ENCODE data around the gene TCAP.

TCAP gene

DNA sequence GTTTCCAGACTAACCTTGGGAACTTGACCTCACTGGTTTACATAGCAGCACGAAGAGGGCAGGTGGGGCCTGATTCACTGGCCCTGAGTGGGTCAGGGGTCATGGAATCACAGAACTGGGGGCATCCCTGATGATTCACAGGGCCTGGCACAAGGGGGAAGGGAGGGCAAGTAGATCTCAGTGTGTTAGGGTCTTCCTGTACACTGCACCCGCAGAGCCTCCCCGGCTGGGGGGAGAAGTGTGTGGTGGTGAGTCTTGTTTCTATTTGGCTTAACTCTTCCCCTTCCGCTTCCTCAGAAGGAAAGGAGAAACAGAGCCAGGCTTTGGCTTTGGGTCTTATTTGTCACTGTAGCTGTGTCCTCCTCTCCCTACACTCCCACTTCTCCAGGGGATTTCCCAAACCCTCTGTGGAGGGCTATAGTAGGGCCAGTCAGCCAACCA lies 24.5 kb upstream of the TCAP start:
- in situ Hi-C loops (cut with MboI; ENCODE audit: low pct_unique_long_range_greater_than_20kb, low sequenced_read_pairs, unreplicated experiment): no loop called here
- no peak for TF ChIP-seq CTCF (IDR thresholded peaks at IDR 0.05; ENCODE audit: extremely low read depth, insufficient read depth, missing control alignments)
- DNase-seq (ENCODE audit: low spot score): no peak

- DNase-seq (ENCODE audit: low spot score): no peak
- TF ChIP-seq CTCF (IDR thresholded peaks at IDR 0.05; ENCODE audit: extremely low read depth, insufficient read depth, missing control alignments): no peak
- in situ Hi-C loops (cut with MboI; ENCODE audit: low pct_unique_long_range_greater_than_20kb, low sequenced_read_pairs, unreplicated experiment): no loop called here
Measured at GRCh38 chr17:39641097-39641496, 24.1 kb upstream of the TCAP start.

- no peak for DNase-seq (ENCODE audit: low spot score)
- in situ Hi-C loops (cut with MboI; ENCODE audit: low pct_unique_long_range_greater_than_20kb, low sequenced_read_pairs, unreplicated experiment): no loop called here
Measured at GRCh38 chr17:39641883-39642282, 23.3 kb upstream of the TCAP start.

DNA sequence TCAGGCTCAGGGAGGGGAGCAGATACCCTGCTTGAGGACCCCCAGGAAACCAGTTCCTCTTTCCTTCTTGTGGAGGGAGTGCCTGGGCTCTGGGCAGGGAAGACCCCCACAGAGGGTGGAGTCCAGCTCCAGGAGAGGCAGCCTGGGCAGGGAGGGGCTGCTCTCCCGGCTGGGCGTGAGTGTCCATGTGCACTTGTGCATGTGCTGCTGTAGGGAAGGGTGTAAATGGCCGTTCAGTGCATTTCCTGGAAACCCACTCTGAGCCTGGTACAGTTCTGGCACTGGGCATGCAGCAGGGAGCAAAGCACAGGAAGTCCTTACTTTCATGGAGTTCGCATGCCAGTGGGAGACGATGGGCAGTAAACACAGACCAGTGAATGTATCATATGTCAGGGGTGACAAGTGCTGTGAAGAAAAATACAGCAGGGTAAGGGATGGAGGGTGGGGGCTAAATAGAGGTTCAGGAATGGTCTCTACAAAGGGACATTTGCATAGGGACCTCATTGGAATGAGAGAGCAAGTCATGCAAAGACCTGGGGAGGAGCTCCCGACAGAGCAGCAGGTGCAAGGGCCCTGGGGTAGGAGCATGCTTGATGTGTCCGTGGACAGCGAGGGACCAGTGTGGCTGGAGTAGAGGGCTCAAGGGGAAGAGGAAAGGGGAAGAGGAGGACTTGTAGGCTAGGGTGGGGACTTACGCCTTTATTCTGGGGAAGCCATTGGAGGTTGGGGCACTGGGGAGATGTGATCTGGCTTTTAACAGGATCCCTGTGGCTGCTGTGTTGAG lies 22.7 kb upstream of the TCAP start:
- TF ChIP-seq CTCF (IDR thresholded peaks at IDR 0.05; ENCODE audit: extremely low read depth, insufficient read depth, missing control alignments): no peak
- in situ Hi-C loops (cut with MboI; ENCODE audit: low pct_unique_long_range_greater_than_20kb, low sequenced_read_pairs, unreplicated experiment): no loop called here
- no peak for DNase-seq (ENCODE audit: low spot score)

More at GRCh38 chr17:39641883-39642282, 23.3 kb upstream of the TCAP start:
- TF ChIP-seq CTCF (IDR thresholded peaks at IDR 0.05; ENCODE audit: extremely low read depth, insufficient read depth, missing control alignments): no peak

- no peak for TF ChIP-seq CTCF (IDR thresholded peaks at IDR 0.05; ENCODE audit: extremely low read depth, insufficient read depth, missing control alignments)
- in situ Hi-C loops (cut with MboI; ENCODE audit: low pct_unique_long_range_greater_than_20kb, low sequenced_read_pairs, unreplicated experiment): no loop called here
- DNase-seq (ENCODE audit: low spot score): no peak
Measured at GRCh38 chr17:39643271-39643670, 21.9 kb upstream of the TCAP start.

GRCh38 chr17:39647256-39647655 lies 17.9 kb upstream of the TCAP start:
- no peak for DNase-seq (ENCODE audit: low spot score)
- in situ Hi-C loops (cut with MboI; ENCODE audit: low pct_unique_long_range_greater_than_20kb, low sequenced_read_pairs, unreplicated experiment): no loop called here

More at GRCh38 chr17:39647256-39647655, 17.9 kb upstream of the TCAP start:
- no peak for TF ChIP-seq CTCF (IDR thresholded peaks at IDR 0.05; ENCODE audit: extremely low read depth, insufficient read depth, missing control alignments)
